Measurements from ENCODE around the gene RAB39B. TPM values are rescaled to one million over a fixed set of nuclear protein-coding genes. Genes with fewer than 3 reads are reported as not detected.

Gene RAB39B
- total and polyA plus RNA-seq, 12 donors = 0.18 to 5.7 (median 0.86) TPM

- no peak overlapping the region for H3K4me3 ChIP-seq
- intact Hi-C loops (cut with DNase I) = no loop called here
- no peaks in the 10 kb centered on the region for H3K9me3 ChIP-seq (replicated peaks in 1 of 3)
- TF ChIP-seq CTCF (IDR thresholded peaks at IDR 0.05) (no peak), POLR2A (IDR thresholded peaks at IDR 0.05) (no peak)
- no peaks in the 10 kb centered on the region for H3K4me1 ChIP-seq (replicated peaks in 1 of 2)
- 50 to 78% (median 64%) methylated on average over 3 of the region's 3 CpGs for WGBS, 4 donors
- peak in 1 of 7 donors; percentile 51 for DNase-seq
- H3K27me3 ChIP-seq = no peaks in the 10 kb centered on the region
- no peaks in the 10 kb centered on the region for H3K36me3 ChIP-seq (replicated peaks in 1 of 2)
- no peak overlapping the region for H3K27ac ChIP-seq
These were observed 4.5 kb downstream of the RAB39B start for GRCh38 chrX:155259752-155260151.

GRCh38 chrX:155251391-155251790, 12.9 kb downstream of the RAB39B start:
- intact Hi-C loops (cut with DNase I) = no loop called here
- 20 to 55% (median 47%) methylated on average over 1 of the region's 1 CpG for WGBS, 4 donors

GRCh38 chrX:155247497-155247896, 16.8 kb downstream of the RAB39B start:
- no peaks in the 10 kb centered on the region for H3K36me3 ChIP-seq (replicated peaks in 1 of 2)
- DNase-seq = no peak
- 59 to 83% (median 73%) methylated on average over 4 of the region's 4 CpGs for WGBS, 4 donors
- H3K4me3 ChIP-seq = no peak overlapping the region
- intact Hi-C loops (cut with DNase I) = no loop called here
- H3K27me3 ChIP-seq = peaks cover under 1% of the 10 kb centered on the region
- H3K9me3 ChIP-seq (replicated peaks in 1 of 3) = no peaks in the 10 kb centered on the region
- TF ChIP-seq POLR2A (IDR thresholded peaks at IDR 0.05) (no peak), CTCF (IDR thresholded peaks at IDR 0.05) (no peak)
- H3K27ac ChIP-seq = no peak overlapping the region
- no peaks in the 10 kb centered on the region for H3K4me1 ChIP-seq (replicated peaks in 1 of 2)

More at GRCh38 chrX:155251391-155251790, 12.9 kb downstream of the RAB39B start:
- no peaks in the 10 kb centered on the region for H3K9me3 ChIP-seq (replicated peaks in 1 of 3)
- no peak for DNase-seq
- TF ChIP-seq POLR2A (IDR thresholded peaks at IDR 0.05) = no peak
- no peak for TF ChIP-seq CTCF (IDR thresholded peaks at IDR 0.05)
- H3K27ac ChIP-seq = no peak overlapping the region
- peaks cover 4% of the 10 kb centered on the region for H3K27me3 ChIP-seq
- H3K36me3 ChIP-seq (replicated peaks in 1 of 2) = no peaks in the 10 kb centered on the region
- no peaks in the 10 kb centered on the region for H3K4me1 ChIP-seq (replicated peaks in 1 of 2)
- no peak overlapping the region for H3K4me3 ChIP-seq

- WGBS, 4 donors = 61 to 92% (median 83%) methylated on average over 1 of the region's 1 CpG
These were observed 17.5 kb downstream of the RAB39B start for GRCh38 chrX:155246748-155247147.

More at GRCh38 chrX:155246748-155247147, 17.5 kb downstream of the RAB39B start:
- no peak for DNase-seq
- Histone ChIP-seq H3K4me3 (no peak overlapping the region), H3K4me1 (replicated peaks in 1 of 2) (no peaks in the 10 kb centered on the region), H3K27me3 (no peaks in the 10 kb centered on the region), H3K9me3 (replicated peaks in 1 of 3) (no peaks in the 10 kb centered on the region), H3K36me3 (replicated peaks in 1 of 2) (no peaks in the 10 kb centered on the region), H3K27ac (no peak overlapping the region)
- intact Hi-C loops (cut with DNase I) = no loop called here
- TF ChIP-seq POLR2A (IDR thresholded peaks at IDR 0.05) (no peak), CTCF (IDR thresholded peaks at IDR 0.05) (no peak)
